HEK293 (cell line): Measurements from ENCODE around the gene NACA2.

Source experiments
- CTCF ChIA-PET: fragments of 350-600 bp; formaldehyde crosslinking; extraction: SDS; loops from one replicate; lab custom pipeline; 2021; ENCODE audit warnings: antibody characterized with exemption; lab: Yijun Ruan, JAX
- POLR2A ChIA-PET: fragments of 300-600 bp; formaldehyde crosslinking; extraction: SDS; loops from one replicate; lab custom pipeline; 2020; ENCODE audit warnings: antibody characterized with exemption, inconsistent platforms; lab: Yijun Ruan, JAX
- H3K27ac ChIP-seq: fragments of 200-500 bp; sonication (Bioruptor generic); 2 replicates; pipeline ENCODE4 v1.5.1; 2014; ENCODE audit warnings: low read depth, low read length, control low read depth, inconsistent platforms; ENCODE audit errors: extremely low read depth
- H3K36me3 ChIP-seq, 2 experiments: fragments of 200-500 bp in 1 of 2; sonication (Bioruptor generic) in 1 of 2; 1 replicate in 1 of 2; 2 replicates in 1 of 2; pipeline ENCODE4 v1.5.1; 2014 to 2017; ENCODE audit warnings: inconsistent platforms in 2 of 2, low read length in 2 of 2; ENCODE audit not compliant: control insufficient read depth in 2 of 2, insufficient read depth in 1 of 2
- H3K4me1 ChIP-seq: fragments of 200-500 bp; sonication (Bioruptor generic); 2 replicates; pipeline ENCODE4 v1.5.1; 2014; ENCODE audit warnings: mild to moderate bottlenecking, low read length, inconsistent platforms; ENCODE audit not compliant: control insufficient read depth, insufficient read depth
- H3K4me3 ChIP-seq: 2 replicates; pipeline ENCODE4 v1.5.1; 2011; ENCODE audit warnings: low read depth, mild to moderate bottlenecking, control low read depth, low read length, moderate library complexity
- H3K9me3 ChIP-seq: fragments of 200-500 bp; sonication (Bioruptor generic); 2 replicates; pipeline ENCODE4 v1.5.1; 2014; ENCODE audit warnings: low read depth, low read length, inconsistent platforms; ENCODE audit not compliant: control insufficient read depth, insufficient read depth
- KLF7 ChIP-seq: fragments of 450-650 bp; formaldehyde crosslinking; IDR thresholded peaks from 2 replicates; pipeline ENCODE4 v1.5.1; 2016; ENCODE audit warnings: missing biosample characterization, missing genetic modification characterization, borderline replicate concordance
- KLF8 ChIP-seq: fragments of 450-650 bp; formaldehyde crosslinking; IDR thresholded peaks from 2 replicates; pipeline ENCODE4 v1.5.1; 2016; ENCODE audit warnings: missing biosample characterization, missing genetic modification characterization
- PRDM1 ChIP-seq: fragments of 450-650 bp; formaldehyde crosslinking; IDR thresholded peaks from 2 replicates; pipeline ENCODE4; 2016; ENCODE audit warnings: missing biosample characterization, missing genetic modification characterization
- ZEB2 ChIP-seq: fragments of 450-650 bp; formaldehyde crosslinking; IDR thresholded peaks from 2 replicates; pipeline ENCODE4 v1.5.1; 2016; ENCODE audit warnings: missing biosample characterization, missing genetic modification characterization
- ZNF138 ChIP-seq: fragments of 450-650 bp; formaldehyde crosslinking; IDR thresholded peaks from 2 replicates; pipeline ENCODE4 v1.5.1; 2016; ENCODE audit warnings: missing biosample characterization, missing genetic modification characterization, borderline replicate concordance
- ZNF155 ChIP-seq: fragments of 450-650 bp; formaldehyde crosslinking; IDR thresholded peaks from 2 replicates; pipeline ENCODE4 v1.5.1; 2016; ENCODE audit warnings: missing biosample characterization, missing genetic modification characterization
- ZNF239 ChIP-seq: fragments of 450-650 bp; formaldehyde crosslinking; IDR thresholded peaks from 2 replicates; pipeline ENCODE4 v1.5.1; 2016; ENCODE audit warnings: missing biosample characterization, missing genetic modification characterization
- ZNF311 ChIP-seq: fragments of 450-650 bp; formaldehyde crosslinking; IDR thresholded peaks from 2 replicates; pipeline ENCODE4 v1.5.1; 2017; ENCODE audit warnings: missing biosample characterization, missing genetic modification characterization, borderline replicate concordance
- ZNF37A ChIP-seq: fragments of 450-650 bp; IDR thresholded peaks from 2 replicates; pipeline ENCODE4 v1.5.1; 2018; ENCODE audit warnings: missing biosample characterization, missing genetic modification characterization
- ZNF433 ChIP-seq: fragments of 450-650 bp; formaldehyde crosslinking; IDR thresholded peaks from 2 replicates; pipeline ENCODE4 v1.5.1; 2016; ENCODE audit warnings: missing biosample characterization, missing genetic modification characterization, low read depth
- ZNF501 ChIP-seq: fragments of 450-650 bp; formaldehyde crosslinking; IDR thresholded peaks from 2 replicates; pipeline ENCODE4 v1.5.1; 2016; ENCODE audit warnings: missing biosample characterization, missing genetic modification characterization
- ZNF510 ChIP-seq: fragments of 450-650 bp; formaldehyde crosslinking; IDR thresholded peaks from 2 replicates; pipeline ENCODE4 v1.5.1; 2018; ENCODE audit warnings: mild to moderate bottlenecking, missing genetic modification characterization, missing biosample characterization; ENCODE audit not compliant: insufficient replicate concordance
- ZNF529 ChIP-seq: fragments of 450-650 bp; formaldehyde crosslinking; IDR thresholded peaks from 2 replicates; pipeline ENCODE4 v1.5.1; 2017; ENCODE audit warnings: missing genetic modification characterization, missing biosample characterization; ENCODE audit not compliant: insufficient replicate concordance
- ZNF585B ChIP-seq: fragments of 450-650 bp; formaldehyde crosslinking; IDR thresholded peaks from 2 replicates; pipeline ENCODE4 v1.5.1; 2016; ENCODE audit warnings: missing biosample characterization, missing genetic modification characterization
- ZNF621 ChIP-seq: fragments of 450-650 bp; formaldehyde crosslinking; IDR thresholded peaks from 2 replicates; pipeline ENCODE4 v1.5.1; 2017; ENCODE audit warnings: missing biosample characterization, missing genetic modification characterization
- ZNF747 ChIP-seq: fragments of 450-650 bp; formaldehyde crosslinking; IDR thresholded peaks from 2 replicates; pipeline ENCODE4 v1.5.1; 2016; ENCODE audit warnings: missing biosample characterization, missing genetic modification characterization
- ZNF785 ChIP-seq: fragments of 450-650 bp; formaldehyde crosslinking; IDR thresholded peaks from 2 replicates; pipeline ENCODE4 v1.5.1; 2016; ENCODE audit warnings: missing biosample characterization, missing genetic modification characterization
- ZNF837 ChIP-seq: fragments of 450-650 bp; formaldehyde crosslinking; IDR thresholded peaks from 2 replicates; pipeline ENCODE4 v1.5.1; 2016; ENCODE audit warnings: missing biosample characterization, missing genetic modification characterization
- ZNF843 ChIP-seq: fragments of 450-650 bp; formaldehyde crosslinking; IDR thresholded peaks from 2 replicates; pipeline ENCODE4 v1.5.1; 2016; ENCODE audit warnings: missing biosample characterization, missing genetic modification characterization
- ZSCAN23 ChIP-seq: fragments of 450-650 bp; formaldehyde crosslinking; IDR thresholded peaks from 2 replicates; pipeline ENCODE4 v1.5.1; 2016; ENCODE audit warnings: missing biosample characterization, missing genetic modification characterization
- TF ChIP-seq, protein P1 (sequence below): fragments of 450-650 bp; formaldehyde crosslinking; IDR thresholded peaks from 2 replicates; pipeline ENCODE4 v1.5.1; 2016; ENCODE audit warnings: missing biosample characterization, missing genetic modification characterization, borderline replicate concordance
- TF ChIP-seq, protein P2 (sequence below): fragments of 450-650 bp; formaldehyde crosslinking; IDR thresholded peaks from 2 replicates; pipeline ENCODE4 v1.5.1; 2016; ENCODE audit warnings: missing biosample characterization, missing genetic modification characterization
- TF ChIP-seq, protein P3 (sequence below): fragments of 450-650 bp; formaldehyde crosslinking; IDR thresholded peaks from 2 replicates; pipeline ENCODE4 v1.5.1; 2016; ENCODE audit warnings: missing biosample characterization, missing genetic modification characterization

Gene NACA2

DNA sequence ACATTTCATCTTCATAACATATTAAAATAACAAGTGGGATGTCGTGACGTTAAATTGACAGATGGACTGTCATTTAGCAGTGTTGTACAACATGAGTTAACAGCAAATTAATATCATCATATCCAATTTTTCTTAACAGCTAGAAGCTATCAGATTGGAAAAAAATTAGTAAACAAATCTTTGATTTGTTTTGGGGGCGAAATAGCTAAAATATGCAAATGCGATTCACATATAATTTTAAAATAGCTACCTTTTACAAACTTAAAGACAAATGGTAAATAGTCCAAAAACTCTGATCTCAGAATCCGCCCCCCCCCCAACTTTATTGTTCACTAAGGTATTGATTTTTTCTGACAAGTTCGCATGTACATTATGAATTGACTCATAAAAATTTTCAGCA, 20.3 kb upstream of the NACA2 start:
- Histone ChIP-seq H3K4me3 (no peak overlapping the region), H3K9me3 (no peaks in the 10 kb centered on the region), H3K36me3 (no peaks in the 10 kb centered on the region), H3K4me1 (no peaks in the 10 kb centered on the region), H3K27ac (no peak overlapping the region)
- ChIA-PET CTCF (interaction anchor here (0.6 to 0.9 kb wide), 2 partner anchors 10 to 1160 kb away, joined by 3 to 4 read pairs; no protein-coding TSS in a partner anchor), POLR2A (interaction anchor here (0.8 kb wide), 1 partner anchor 388 kb away, joined by 4 read pairs; no protein-coding TSS in a partner anchor)
- TF ChIP-seq ZNF239 (no peak), PRDM1 (no peak), ZEB2 (tag by site-specific recombination) (no peak)

DNA sequence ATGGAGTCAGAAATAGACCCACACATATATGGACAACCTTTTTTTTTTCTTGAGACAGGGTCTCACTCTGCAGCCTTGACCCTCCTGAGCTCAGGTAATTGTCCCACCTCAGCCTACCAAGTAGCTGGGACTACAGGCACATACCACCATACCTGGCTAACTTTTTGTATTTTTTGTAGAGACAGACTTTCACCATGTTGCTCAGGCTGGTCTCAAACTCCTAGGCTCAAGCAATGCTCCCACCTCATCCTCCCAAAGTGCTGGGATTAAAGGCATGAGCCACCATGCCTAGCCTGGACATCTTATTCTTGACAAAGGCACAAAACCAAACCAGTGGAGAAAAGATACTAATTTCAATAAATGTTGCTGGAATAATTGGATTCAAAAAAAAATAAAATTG, 14.7 kb upstream of the NACA2 start:
- H3K36me3 ChIP-seq, result no peaks in the 10 kb centered on the region
- H3K4me3 ChIP-seq, result no peak overlapping the region
- H3K27ac ChIP-seq, result no peak overlapping the region
- H3K9me3 ChIP-seq, result no peaks in the 10 kb centered on the region
- H3K4me1 ChIP-seq, result no peaks in the 10 kb centered on the region
- ChIA-PET POLR2A (no interaction called here), CTCF (interaction anchor here (0.5 to 1.4 kb wide), 2 partner anchors 194 to 965 kb away, joined by 3 read pairs; no protein-coding TSS in a partner anchor)
- TF ChIP-seq, protein P1, sequence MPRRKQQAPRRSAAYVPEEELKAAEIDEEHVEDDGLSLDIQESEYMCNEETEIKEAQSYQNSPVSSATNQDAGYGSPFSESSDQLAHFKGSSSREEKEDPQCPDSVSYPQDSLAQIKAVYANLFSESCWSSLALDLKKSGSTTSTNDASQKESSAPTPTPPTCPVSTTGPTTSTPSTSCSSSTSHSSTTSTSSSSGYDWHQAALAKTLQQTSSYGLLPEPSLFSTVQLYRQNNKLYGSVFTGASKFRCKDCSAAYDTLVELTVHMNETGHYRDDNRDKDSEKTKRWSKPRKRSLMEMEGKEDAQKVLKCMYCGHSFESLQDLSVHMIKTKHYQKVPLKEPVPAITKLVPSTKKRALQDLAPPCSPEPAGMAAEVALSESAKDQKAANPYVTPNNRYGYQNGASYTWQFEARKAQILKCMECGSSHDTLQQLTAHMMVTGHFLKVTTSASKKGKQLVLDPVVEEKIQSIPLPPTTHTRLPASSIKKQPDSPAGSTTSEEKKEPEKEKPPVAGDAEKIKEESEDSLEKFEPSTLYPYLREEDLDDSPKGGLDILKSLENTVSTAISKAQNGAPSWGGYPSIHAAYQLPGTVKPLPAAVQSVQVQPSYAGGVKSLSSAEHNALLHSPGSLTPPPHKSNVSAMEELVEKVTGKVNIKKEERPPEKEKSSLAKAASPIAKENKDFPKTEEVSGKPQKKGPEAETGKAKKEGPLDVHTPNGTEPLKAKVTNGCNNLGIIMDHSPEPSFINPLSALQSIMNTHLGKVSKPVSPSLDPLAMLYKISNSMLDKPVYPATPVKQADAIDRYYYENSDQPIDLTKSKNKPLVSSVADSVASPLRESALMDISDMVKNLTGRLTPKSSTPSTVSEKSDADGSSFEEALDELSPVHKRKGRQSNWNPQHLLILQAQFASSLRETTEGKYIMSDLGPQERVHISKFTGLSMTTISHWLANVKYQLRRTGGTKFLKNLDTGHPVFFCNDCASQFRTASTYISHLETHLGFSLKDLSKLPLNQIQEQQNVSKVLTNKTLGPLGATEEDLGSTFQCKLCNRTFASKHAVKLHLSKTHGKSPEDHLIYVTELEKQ (tag by site-specific recombination), result no peak
- TF ChIP-seq ZNF785 (tag by site-specific recombination) (no peak), ZNF138 (tag by site-specific recombination) (no peak), ZNF529 (tag by site-specific recombination) (no peak), ZNF510 (tag by site-specific recombination) (no peak), ZNF747 (tag by site-specific recombination) (no peak), ZNF837 (no peak), ZNF155 (tag by site-specific recombination) (no peak), ZNF311 (tag by site-specific recombination) (no peak)
- TF ChIP-seq, all 188 proteins: peak for 0

DNA sequence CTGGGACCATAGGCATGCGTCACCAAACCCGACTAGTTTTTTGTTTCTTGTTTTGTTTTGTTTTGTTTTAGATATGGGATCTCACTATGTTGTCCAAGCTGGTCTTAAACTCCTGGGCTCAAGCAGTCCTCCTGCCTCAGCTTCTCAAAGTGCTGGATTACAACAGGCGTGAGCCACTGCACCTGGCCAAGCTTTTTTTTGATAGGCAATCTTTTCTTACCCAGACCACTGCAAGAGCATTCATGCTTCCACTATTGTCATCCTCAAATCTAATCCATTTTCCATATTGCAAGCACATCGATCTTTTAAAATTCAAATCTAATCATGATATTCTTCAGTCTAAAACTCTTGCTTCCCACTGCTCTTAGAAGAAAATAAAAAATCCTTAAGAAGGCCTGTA, 10.3 kb upstream of the NACA2 start:
- no peaks in the 10 kb centered on the region for H3K36me3 ChIP-seq
- H3K9me3 ChIP-seq, result no peaks in the 10 kb centered on the region
- H3K4me3 ChIP-seq, result no peak overlapping the region
- TF ChIP-seq KLF8 (tag by site-specific recombination) (no peak), ZSCAN23 (tag by site-specific recombination) (no peak), ZNF501 (tag by site-specific recombination) (no peak), ZNF843 (tag by site-specific recombination) (no peak)
- TF ChIP-seq, all 188 proteins: peak for 0
- CTCF ChIA-PET, result interaction anchor here (0.5 to 1.7 kb wide), 5 partner anchors 9 to 442 kb away, joined by 3 to 9 read pairs (median 4); no protein-coding TSS in a partner anchor
- POLR2A ChIA-PET, result no interaction called here
- Histone ChIP-seq H3K4me1 (no peaks in the 10 kb centered on the region), H3K27ac (no peak overlapping the region)

DNA sequence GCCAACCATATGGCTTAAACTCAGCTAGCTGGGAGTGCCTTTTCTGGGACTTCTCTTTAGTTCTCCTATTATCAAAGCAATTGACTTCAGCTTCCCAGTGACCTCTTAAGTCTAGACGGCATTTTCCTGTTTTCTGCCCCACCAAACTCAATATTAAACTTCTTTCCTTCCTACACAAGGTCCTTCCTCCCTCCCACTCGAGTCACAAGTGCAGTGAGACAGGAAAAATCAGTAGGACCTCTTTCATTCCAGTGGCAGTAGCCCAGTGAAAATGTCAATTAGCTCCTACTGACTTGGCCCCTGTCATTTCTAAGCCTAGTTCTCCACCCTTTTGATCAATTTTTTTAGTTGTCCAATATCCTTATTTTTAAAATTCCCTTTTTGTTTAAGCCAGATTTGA, 9.6 kb upstream of the NACA2 start:
- ChIA-PET CTCF (interaction anchor here (0.5 to 1.7 kb wide), 5 partner anchors 10 to 442 kb away, joined by 3 to 9 read pairs (median 4); no protein-coding TSS in a partner anchor), POLR2A (no interaction called here)
- no peaks in the 10 kb centered on the region for H3K9me3 ChIP-seq
- H3K4me1 ChIP-seq, result no peaks in the 10 kb centered on the region
- no peak overlapping the region for H3K27ac ChIP-seq
- H3K36me3 ChIP-seq, result no peaks in the 10 kb centered on the region
- no peak overlapping the region for H3K4me3 ChIP-seq
- no peak for TF ChIP-seq ZNF37A
- no peak for TF ChIP-seq ZNF433
- TF ChIP-seq ZNF621 (tag by site-specific recombination), result no peak
- no peak for TF ChIP-seq KLF7 (tag by site-specific recombination)
- TF ChIP-seq, protein P2, sequence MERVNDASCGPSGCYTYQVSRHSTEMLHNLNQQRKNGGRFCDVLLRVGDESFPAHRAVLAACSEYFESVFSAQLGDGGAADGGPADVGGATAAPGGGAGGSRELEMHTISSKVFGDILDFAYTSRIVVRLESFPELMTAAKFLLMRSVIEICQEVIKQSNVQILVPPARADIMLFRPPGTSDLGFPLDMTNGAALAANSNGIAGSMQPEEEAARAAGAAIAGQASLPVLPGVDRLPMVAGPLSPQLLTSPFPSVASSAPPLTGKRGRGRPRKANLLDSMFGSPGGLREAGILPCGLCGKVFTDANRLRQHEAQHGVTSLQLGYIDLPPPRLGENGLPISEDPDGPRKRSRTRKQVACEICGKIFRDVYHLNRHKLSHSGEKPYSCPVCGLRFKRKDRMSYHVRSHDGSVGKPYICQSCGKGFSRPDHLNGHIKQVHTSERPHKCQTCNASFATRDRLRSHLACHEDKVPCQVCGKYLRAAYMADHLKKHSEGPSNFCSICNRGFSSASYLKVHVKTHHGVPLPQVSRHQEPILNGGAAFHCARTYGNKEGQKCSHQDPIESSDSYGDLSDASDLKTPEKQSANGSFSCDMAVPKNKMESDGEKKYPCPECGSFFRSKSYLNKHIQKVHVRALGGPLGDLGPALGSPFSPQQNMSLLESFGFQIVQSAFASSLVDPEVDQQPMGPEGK (tag by site-specific recombination), result no peak
- TF ChIP-seq ZNF585B, result no peak
- TF ChIP-seq, protein P3, sequence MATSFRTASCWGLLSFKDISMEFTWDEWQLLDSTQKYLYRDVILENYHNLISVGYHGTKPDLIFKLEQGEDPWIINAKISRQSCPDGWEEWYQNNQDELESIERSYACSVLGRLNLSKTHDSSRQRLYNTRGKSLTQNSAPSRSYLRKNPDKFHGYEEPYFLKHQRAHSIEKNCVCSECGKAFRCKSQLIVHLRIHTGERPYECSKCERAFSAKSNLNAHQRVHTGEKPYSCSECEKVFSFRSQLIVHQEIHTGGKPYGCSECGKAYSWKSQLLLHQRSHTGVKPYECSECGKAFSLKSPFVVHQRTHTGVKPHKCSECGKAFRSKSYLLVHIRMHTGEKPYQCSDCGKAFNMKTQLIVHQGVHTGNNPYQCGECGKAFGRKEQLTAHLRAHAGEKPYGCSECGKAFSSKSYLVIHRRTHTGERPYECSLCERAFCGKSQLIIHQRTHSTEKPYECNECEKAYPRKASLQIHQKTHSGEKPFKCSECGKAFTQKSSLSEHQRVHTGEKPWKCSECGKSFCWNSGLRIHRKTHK (tag by site-specific recombination), result no peak
